Ishikawa (cell line): ENCODE results near the gene DNAH2.

Experiments
- CEBPB ChIP-seq: IDR thresholded peaks from 2 replicates; pipeline ENCODE4 v1.6.1; 2012
- CREB1 ChIP-seq: IDR thresholded peaks from 2 replicates; pipeline ENCODE4 v1.6.1; 2012; ENCODE audit warnings: low read depth
- EGR1 ChIP-seq: IDR thresholded peaks from 2 replicates; pipeline ENCODE4 v1.6.1; 2012
- EP300 ChIP-seq: IDR thresholded peaks from 2 replicates; pipeline ENCODE4 v1.6.1; 2012; ENCODE audit warnings: borderline replicate concordance
- FOXM1 ChIP-seq: IDR thresholded peaks from 2 replicates; pipeline ENCODE4 v1.6.1; 2012; ENCODE audit warnings: low read depth, borderline replicate concordance
- MAX ChIP-seq: IDR thresholded peaks from 2 replicates; pipeline ENCODE4 v1.6.1; 2012
- NFIC ChIP-seq: IDR thresholded peaks from 2 replicates; pipeline ENCODE4 v1.6.1; 2012
- TAF1 ChIP-seq: IDR thresholded peaks from 2 replicates; pipeline ENCODE4 v1.6.1; 2012; ENCODE audit warnings: low read depth, mild to moderate bottlenecking
- TEAD4 ChIP-seq: IDR thresholded peaks from 2 replicates; pipeline ENCODE4 v1.6.1; 2012
- USF1 ChIP-seq: IDR thresholded peaks from 2 replicates; pipeline ENCODE4 v1.6.1; 2012
- TF ChIP-seq, protein P1 (sequence below): IDR thresholded peaks from 2 replicates; pipeline ENCODE4 v1.6.1; 2012; ENCODE audit warnings: low read depth, mild to moderate bottlenecking

DNA sequence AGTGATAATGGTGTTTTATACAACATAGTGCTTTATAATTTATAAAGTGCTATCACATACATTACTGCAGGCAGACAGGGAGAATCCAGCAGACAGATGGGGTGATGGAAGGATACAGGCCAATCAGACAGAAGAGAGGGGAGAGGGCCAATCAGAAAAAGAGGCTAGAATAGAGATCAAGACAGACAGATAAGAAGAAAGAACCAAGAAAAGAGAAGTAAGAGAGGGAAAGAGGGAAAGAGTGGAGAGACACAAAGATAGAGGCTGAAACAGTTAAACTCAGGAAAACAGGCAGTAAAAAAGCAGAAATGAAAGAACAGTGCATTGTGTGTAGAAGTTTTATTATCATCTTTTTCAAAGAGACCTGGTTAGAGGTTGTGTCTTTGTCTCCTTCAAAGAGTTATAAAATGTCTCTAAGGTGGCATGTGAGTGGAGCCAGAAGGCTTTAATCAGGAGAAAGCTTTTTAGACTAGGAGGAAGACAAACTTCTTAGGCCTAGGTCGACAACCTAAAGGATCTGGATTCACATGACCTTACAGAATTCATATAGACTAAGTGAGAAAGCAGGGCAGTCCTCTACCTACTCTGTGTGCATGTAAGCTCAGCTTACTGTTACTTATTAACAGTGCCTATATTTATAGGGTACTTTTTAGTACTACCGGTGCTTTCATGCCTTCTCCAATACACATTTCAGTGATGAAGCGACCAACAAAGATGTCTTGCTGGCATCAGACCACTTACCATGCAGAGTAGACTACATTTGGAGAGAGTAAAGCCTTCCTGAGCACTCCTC lies 162.7 kb downstream of the DNAH2 start:
- no peak for TF ChIP-seq EGR1
- TF ChIP-seq, protein P1, sequence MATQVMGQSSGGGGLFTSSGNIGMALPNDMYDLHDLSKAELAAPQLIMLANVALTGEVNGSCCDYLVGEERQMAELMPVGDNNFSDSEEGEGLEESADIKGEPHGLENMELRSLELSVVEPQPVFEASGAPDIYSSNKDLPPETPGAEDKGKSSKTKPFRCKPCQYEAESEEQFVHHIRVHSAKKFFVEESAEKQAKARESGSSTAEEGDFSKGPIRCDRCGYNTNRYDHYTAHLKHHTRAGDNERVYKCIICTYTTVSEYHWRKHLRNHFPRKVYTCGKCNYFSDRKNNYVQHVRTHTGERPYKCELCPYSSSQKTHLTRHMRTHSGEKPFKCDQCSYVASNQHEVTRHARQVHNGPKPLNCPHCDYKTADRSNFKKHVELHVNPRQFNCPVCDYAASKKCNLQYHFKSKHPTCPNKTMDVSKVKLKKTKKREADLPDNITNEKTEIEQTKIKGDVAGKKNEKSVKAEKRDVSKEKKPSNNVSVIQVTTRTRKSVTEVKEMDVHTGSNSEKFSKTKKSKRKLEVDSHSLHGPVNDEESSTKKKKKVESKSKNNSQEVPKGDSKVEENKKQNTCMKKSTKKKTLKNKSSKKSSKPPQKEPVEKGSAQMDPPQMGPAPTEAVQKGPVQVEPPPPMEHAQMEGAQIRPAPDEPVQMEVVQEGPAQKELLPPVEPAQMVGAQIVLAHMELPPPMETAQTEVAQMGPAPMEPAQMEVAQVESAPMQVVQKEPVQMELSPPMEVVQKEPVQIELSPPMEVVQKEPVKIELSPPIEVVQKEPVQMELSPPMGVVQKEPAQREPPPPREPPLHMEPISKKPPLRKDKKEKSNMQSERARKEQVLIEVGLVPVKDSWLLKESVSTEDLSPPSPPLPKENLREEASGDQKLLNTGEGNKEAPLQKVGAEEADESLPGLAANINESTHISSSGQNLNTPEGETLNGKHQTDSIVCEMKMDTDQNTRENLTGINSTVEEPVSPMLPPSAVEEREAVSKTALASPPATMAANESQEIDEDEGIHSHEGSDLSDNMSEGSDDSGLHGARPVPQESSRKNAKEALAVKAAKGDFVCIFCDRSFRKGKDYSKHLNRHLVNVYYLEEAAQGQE = no peak
- TF ChIP-seq EP300 = no peak
- TF ChIP-seq CEBPB = no peak
- no peak for TF ChIP-seq TEAD4
- no peak for TF ChIP-seq FOXM1
- TF ChIP-seq TAF1 = no peak
- TF ChIP-seq NFIC = no peak
- no peak for TF ChIP-seq MAX
- no peak for TF ChIP-seq CREB1
- TF ChIP-seq USF1 = no peak
